G401.6 (cell line): ENCODE results near the gene MRPS5.
"Not testable (repeated sequence)": the region's sequence is repeated elsewhere in the genome, so short reads cannot be mapped to it uniquely, and the experiment has no call there.

Experiments used
- FAIRE-seq: peaks from 2 replicates; lab custom pipeline; 2012; peaks lifted over from hg19 to GRCh38; lab: Jason Lieb, UNC

The MRPS5 gene

DNA sequence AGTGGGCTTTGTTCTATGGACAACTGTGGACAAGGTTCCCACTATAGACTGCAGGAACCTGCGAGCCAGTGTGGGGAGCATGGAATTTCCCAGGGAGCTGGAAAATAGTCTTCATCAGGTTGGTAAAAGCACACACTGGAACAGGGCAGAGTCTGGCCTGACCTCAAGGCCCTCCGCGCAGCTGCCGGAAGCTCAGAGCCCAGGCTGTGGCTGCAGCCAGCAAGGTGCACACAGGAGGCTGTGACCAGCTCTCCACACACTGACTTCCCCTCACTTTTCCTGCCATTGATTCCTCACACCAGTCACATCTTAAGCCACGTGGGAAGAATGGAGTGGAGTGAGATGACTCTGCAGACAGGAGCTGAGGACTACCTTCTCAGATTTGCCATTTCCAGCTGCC lies 77.0 kb downstream of the MRPS5 start:
- no peak for FAIRE-seq

DNA sequence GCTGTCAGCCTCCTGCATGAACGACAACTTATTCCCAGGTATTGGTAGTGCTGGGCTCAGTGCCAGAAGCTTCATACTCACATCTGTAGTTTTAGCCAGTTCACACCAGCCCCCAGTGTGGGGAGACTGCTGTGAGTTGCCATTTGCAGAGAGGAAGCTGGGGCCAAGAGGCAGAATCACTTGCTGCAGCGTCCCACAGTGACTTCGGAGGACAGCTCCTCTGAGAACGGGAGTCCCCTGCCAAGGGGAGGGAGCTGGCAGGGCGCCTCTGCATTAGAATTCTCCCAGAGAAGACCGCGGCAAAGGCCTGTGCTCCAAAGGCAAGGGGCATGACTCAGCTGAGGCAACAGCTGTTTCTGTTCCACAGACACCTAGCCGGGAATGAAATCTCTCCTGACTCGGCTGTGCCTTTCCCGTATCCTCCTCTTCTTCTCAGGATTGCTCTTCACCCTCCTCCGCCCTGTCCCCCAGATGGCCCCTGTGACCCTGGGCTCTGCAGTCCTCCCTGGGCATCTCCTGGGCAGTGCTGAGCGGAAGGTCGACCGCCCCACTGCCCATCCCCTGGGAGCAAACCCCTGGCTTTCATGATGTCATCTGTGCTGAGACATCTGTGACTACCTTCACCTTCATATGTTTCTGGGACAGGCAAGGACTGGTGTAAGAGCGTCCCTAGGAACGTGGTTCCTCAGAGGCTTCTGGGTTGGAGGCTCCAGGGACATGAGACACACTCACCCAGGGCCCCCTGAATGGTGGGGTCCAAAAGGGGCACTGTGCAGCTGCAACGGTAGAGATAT lies 78.1 kb downstream of the MRPS5 start:
- no peak for FAIRE-seq

DNA sequence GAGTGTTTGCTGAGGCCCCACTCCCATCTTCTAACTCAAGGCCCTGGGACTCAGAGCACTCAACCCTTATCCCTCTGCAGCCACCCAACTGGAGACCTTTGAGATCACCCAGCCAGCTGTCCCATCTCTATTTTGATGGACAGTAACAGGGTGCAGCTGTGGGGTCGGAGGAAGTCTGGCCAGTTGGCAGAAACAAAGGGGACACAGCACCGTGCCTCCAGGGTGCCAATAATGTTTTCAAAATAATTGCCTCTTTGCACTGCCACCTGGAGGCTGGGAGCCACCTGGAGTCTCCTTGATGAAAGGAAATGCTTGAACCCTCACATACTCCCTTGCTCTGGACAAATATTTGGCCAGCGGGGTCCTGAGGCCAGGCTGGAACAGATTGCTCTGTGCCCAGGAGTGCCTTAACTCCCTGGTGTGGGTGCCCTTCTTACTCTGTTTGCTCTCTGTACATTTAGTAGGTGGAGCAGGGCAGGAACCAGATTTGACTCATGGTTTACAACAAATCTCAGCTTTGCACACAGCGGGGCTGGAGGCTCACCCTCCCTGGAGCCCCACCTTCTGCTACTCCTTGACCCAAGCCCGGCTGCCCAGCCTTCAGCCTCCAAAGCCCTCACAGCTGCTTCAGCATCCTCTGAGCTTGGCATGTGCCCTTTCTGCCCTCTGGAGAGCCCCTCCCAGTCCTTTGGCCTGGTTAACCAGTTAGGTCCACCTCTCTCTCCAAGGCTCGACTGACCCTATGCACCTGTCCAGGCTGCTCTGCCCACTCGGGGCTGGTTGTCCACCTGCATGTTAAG lies 78.9 kb downstream of the MRPS5 start:
- no peak for FAIRE-seq

DNA sequence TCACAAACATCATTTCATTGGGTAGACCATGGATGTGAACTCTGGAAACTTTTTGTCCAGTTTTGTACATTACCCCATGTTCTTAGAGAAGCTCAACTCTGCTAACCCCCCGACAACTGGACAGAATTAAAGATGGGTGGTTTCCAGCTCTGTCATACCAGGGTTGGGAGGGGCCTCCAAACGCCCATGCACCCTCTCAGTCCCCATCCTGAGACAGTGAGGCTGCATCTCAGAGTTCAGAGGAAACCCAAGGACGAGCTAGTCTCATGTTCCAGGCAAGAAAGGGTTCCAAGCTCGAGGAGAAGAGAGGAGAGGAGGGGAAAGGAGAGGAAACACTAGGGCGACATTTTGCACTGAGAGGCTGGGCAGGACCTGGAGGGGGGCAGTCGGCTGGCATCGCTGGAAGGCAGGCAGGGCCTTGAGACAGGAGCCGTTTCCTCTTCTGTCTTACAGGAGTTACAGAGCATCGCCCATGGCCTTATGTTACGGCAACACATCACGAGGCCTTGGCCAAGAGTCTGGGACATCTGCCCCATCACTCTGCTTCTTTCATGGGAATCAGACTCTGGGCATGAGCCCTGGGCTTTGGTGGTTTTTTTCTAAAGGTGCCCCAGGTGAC lies 79.7 kb downstream of the MRPS5 start:
- FAIRE-seq, result no peak

DNA sequence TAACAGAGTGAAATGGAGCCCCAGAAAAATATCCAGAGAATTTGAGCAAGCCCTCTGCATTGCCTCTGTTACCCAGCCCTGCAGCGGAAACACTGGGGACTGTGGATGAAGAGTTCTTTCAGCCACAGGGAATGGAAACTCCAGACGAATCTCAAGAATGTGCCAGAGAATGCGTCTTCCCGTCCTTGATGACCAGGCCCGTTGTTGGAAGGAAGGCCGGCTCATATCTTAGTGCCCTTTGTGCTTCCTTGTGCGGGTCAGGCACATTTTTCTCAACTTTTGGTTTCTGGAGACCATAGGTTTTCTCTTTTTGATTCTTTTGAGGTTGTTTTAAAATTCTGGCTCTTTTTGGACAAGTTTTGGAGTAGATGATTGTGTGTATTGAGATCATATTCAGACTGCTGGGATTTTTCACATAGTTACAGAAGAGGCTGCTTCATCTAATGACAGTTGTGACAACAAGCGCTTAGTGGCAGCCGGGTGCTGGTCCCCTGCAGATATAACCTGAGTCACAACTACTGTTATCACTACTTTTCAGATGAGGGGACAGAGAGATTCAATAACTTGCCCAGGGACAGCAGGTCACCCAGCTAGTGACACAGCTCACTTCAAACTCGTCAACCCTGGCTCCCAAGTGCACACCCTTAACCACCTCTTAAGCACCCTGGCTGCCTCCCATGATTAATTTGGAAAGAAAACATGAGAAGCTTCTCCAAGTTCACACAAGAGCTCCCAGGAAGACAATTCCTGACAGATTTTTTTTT lies 80.4 kb downstream of the MRPS5 start:
- FAIRE-seq, result no peak

DNA sequence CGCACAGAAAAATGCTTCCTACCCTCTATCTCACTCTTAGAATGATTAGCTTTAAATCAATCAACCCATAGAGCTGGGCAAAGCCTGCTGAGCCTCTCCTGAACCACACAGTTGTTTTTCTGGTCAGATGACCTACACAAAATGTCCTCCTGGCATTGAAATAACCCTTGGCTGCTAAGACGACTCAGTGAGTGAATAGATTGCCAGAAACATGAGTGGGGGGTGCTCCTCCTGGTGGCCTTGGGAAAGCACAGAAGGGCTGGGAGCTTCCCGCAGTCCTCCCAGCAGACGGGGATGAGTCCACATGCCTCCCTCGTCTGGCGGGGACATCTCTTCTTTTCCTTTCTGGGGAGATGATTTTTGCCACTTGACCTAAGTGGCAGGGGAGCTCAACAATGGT lies 81.2 kb downstream of the MRPS5 start:
- no peak for FAIRE-seq

DNA sequence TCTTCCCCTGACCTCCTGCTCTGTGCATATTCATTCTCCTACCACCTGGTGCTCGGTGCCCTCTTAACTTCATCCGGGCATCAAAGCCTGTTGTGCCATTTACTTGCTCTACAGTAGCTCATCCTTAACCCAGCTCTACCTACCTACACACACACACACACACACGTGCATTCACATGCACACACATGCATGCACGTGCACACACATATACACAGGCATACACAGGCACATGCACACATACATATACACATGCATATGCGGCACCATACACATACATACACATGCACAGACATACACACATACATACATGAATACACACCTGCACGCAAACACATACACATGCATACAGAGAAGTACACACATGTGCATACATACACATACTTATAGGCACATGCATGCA lies 81.6 kb downstream of the MRPS5 start:
- no peak for FAIRE-seq

DNA sequence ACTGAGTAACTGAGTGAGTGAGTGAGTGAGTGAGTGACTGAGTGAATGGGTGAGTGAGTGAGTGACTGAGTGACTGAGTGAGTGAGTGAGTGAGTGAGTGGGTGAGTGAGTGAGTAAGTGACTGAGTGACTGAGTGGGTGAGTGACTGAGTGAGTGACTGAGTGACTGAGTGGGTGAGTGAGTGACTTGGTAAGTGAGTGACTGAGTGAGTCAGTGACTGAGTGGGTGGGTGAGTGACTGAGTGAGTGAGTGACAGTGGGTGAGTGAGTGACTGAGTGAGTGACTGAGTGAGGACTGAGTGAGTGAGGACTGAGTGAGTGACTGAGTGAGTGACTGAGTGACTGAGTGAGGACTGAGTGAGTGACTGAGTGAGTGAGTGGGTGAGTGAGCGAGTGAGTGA lies 82.2 kb downstream of the MRPS5 start:
- no peak for FAIRE-seq

DNA sequence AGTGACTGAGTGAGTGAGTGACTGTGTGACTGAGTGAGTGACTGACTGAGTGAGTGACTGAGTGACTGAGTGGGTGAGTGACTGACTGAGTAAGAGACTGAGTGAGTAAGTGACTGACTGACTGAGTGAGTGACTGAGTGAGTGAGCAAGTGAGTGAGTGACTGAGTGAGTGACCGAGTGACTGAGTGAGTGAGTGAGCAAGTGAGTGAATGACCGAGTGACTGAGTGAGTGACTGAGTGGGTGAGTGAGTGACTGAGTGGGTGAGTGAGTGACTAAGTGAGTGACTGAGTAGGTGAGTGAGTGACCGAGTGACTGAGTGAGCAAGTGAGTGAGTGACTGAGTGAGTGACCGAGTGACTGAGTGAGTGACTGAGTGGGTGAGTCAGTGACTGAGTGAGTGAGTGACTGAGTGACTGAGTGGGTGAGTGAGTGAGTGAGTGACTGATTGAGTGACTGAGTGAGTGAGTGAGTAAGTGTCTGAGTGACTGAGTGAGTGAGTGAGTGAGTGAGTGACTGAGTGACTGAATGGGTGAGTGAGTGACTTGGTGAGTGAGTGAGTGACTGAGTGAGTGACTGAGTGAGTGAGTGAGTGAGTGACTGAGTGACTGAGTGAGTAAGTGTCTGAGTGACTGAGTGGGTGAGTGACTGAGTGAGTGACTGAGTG lies 82.8 kb downstream of the MRPS5 start:
- FAIRE-seq, result no peak

DNA sequence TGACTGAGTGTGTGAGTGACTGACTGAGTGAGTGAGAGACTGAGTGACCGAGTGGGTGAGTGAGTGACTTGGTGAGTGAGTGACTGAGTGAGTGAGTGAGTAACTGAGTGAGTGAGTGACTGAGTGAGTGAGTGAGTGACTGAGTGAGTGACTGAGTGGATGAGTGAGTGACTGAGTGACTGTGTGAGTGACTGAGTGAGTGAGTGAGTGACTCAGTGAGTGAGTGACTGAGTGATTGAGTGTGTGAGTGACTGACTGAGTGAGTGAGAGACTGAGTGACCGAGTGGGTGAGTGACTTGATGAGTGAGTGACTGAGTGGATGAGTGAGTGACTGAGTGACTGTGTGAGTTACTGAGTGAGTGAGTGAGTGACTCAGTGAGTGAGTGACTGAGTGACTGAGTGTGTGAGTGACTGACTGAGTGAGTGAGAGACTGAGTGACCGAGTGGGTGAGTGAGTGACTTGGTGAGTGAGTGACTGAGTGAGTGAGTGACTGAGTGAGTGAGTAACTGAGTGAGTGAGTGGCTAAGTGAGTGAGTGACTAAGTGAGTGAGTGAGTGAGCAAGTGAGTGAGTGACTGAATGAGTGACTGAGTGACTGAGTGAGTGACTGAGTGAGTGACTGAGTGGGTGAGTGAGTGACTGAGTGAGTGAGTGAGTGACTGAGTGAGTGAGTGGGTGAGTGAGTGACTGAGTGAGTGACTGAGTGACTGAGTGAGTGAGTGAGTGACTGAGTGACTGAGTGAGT lies 83.6 kb downstream of the MRPS5 start:
- not testable (repeated sequence) for FAIRE-seq

DNA sequence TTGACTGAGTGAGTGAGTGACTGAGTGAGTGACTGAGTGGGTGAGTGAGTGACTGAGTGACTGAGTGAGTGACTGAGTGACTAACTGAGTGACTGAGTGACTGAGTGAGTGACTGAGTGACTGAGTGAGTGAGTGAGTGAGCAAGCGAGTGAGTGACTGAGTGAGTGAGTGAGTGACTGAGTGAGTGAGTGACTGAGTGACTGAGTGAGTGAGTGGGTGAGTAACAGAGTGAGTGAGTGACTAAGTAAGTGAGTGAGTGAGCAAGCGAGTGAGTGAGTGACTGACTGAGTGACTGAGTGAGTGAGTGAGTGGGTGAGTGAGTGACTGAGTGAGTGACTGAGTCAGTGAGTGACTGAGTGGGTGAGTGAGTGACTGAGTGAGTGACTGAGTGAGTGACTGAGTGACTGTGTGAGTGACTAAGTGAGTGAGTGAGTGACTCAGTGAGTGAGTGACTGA lies 84.2 kb downstream of the MRPS5 start:
- no peak for FAIRE-seq

DNA sequence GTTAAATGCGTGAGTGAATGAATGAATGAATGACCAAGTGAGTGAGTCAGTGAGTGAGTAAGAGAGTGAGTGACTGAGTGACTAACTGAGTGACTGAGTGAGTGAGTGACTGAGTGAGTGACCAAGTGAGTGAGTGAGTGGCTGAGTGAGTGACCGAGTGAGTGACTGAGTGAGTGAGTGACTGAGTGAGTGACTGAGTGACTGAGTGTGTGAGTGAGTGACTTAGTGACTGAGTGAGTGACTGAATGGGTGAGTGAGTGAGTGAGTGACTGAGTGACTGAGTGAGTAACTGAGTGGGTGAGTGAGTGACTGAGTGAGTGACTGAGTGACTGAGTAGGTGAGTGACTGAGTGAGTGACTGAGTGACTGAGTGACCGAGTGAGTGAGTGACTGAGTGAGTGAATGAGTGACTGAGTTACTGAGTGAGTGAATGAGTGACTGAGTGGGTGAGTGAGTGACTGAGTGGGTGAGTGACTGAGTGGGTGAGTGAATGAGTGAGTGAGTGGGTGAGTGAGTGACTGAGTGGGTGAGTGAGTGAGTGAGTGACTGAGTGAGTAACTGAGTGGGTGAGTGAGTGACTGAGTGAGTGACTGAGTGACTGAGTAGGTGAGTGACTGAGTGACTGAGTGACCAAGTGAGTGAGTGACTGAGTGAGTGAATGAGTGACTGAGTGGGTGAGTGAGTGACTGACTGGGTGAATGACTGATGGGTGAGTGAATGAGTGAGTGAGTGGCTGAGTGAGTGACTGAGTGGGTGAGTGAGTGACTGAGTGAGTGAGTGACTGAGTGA lies 84.8 kb downstream of the MRPS5 start:
- FAIRE-seq, result no peak
